Measurements from ENCODE around the gene FRAT1.
"Not testable (repeated sequence)": the region's sequence is repeated elsewhere in the genome, so short reads cannot be mapped to it uniquely, and the experiment has no call there.

The FRAT1 gene

GRCh38 chr10:97318772-97319651 is at the start of gene FRAT1:
Gene FRAT1, plus strand, starts transcription at chr10:97319271. Its CDS starts 183 bp downstream, at chr10:97319454.
- DNase-seq: peak; percentile 29

DNA sequence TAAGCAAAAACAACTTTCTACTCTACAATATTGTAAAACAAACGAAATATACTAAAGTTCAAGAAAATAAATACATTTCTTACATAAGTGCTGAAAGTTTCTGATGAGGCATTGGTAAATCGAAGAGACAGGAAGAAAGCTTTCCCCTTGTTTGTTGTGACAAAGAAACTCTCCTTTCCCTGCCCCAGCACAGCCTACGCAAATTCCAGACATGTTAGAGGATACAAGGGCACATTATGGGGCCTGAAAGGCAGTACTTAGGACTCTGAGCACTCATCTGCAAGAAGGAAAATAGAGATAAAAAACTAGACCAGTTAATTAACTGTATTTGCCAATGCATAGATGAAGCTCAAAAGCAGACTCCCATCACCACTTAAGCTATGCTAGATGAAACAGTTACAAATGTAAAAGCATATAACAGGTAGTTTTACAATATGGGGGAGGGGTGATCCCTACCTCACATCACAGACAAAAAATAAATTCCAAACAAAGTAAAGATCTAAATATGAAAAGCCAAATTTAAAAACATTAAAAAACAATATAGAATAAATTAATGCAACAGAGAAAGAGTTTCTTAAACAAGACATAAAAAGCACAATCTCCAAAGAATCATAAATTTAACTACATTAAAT is 48.4 kb upstream of the FRAT1 start:
- DNase-seq: no peak

- no peak for DNase-seq
Measured at GRCh38 chr10:97273700-97274099, 45.4 kb upstream of the FRAT1 start.

DNA sequence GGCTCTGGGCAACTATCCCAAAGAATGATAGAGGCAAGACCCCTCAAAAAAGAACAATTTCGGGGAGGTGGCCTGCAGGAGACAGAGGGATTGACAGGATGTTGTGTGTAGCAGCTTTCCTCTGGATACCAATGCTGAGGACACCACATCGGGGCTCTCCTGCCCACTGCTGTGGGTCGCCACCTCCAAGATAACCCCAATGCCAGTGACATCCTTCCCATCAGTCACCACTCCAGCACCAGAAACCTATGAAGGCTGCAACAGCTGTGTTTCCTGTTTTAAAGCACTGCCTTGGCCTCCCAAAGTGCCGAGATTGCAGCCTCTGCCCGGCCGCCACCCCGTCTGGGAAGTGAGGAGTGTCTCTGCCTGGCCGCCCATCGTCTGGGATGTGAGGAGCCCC is 44.2 kb upstream of the FRAT1 start:
- no peak for DNase-seq

DNA sequence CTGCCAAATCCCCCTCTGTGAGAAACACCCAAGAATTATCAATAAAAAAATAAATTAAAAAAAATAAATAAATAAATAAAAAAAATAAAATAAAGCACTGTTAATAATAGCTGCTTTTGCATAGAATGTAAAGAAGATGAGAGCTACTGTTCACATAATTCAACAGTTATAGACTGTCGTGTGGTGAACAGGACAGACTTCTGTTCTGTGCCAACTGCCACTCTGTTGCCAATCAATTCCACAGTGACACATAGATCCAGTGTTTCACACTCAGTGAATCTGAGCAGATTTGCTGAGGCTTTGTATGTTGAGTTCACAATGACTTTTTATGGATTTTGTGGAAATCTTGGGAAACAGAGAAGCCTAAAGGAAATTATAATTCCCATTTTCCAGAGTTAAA is 41.5 kb upstream of the FRAT1 start:
- no peak for DNase-seq

DNA sequence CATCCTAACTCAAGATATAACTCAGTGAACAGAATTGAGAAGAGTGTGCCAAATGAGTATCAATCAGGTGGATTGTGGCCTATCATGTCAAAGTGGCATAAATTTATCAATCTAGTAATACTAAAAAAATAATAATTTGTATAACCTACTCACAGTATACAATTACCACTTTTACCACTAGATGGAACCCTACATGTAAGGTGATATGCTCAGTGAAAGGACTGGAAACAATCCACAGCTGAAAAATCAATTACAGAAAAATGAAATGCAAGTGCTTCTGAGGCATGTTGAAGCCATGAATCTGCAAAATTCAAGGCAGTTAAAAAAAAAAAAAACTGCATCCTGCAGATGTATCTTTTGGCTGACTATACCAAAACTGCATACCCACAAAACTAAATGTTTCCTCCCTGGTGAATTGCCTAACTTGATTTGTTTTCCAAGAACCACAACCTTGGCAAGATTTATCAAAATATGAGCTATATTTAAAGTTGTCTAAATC is 40.5 kb upstream of the FRAT1 start:
- DNase-seq: peak; percentile 25

DNA sequence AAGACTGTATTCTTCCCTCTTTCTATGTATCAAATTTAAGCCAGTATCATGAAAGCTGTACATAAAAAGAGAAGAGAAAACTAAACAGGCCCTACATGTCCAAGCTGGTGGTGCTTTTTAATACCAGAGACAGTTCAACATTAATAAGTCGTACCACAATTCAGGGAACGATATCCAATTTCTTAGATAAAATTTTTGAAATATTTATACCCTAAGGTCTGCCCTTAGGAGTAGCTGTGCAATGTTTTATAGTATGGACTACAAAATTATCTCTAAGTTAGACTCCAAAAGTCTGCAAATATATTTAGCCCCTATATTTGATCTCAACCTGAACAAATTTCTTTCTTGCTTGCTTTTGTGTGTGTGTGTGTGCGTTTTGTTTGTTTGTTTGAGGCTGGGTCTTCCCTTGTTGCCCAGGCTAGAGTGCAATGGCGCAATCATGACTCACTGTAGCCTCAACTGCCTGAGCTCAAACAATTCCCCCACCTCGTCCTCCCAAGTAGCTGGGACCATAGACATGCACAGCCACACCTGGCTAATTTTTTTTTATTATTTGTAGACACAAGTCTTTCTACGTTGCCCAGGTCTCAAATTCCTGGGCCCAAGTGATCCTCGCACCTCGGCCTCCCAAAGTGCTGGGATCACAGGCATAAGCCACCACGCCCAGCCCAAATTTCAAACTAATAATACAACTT is 39.8 kb upstream of the FRAT1 start:
- DNase-seq: no peak

- no peak for DNase-seq
Measured at GRCh38 chr10:97280783-97281182, 38.3 kb upstream of the FRAT1 start.

- not testable (repeated sequence) for DNase-seq
Measured at GRCh38 chr10:97290076-97290475, 29.0 kb upstream of the FRAT1 start.

DNA sequence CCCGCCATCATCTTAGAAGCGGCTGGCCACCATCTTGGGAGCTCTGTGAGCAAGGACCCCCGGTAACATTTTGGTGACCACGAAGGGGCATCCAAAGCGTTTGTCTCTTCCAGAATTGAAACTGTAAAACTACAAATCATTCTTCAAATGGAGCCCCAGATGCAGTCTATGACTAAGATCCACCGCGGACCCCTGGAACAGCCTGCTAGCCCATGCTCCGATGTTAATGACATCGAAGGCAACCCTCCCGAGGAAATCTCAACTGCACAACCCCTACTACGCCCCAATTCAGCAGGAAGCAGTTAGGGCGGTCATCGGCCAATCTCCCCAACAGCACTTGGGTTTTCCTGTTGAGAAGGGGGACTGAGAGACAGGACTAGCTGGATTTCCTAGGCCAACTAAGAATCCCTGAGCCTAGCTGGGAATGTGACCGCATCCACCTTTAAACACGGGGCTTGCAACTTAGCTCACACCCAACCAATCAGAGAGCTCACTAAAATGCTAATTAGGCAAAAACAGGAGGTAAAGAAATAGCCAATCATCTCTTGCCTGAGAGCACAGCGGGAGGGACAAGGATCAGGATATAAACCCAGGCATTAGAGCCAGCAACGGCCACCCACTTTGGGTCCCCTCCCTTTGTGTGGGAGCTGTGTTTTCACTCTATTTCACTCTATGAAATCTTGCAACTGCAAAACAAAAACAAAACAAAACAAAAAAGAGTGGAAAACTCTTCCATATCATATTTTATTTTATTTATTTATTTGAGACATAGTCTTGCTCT is 28.3 kb upstream of the FRAT1 start:
- DNase-seq: not testable (repeated sequence)

GRCh38 chr10:97291357-97292096 is 27.5 kb upstream of the FRAT1 start:
- DNase-seq: no peak

GRCh38 chr10:97292097-97292861 is 26.8 kb upstream of the FRAT1 start, which contains the start of gene ARHGAP19:
Gene ARHGAP19, minus strand, starts transcription at chr10:97292637. Its CDS starts 10 bp downstream, at chr10:97292627.
- DNase-seq: peak; percentile 78

GRCh38 chr10:97292862-97293198 is 26.2 kb upstream of the FRAT1 start:
- no peak for DNase-seq

GRCh38 chr10:97297556-97298222 is 21.4 kb upstream of the FRAT1 start:
- DNase-seq: no peak

DNA sequence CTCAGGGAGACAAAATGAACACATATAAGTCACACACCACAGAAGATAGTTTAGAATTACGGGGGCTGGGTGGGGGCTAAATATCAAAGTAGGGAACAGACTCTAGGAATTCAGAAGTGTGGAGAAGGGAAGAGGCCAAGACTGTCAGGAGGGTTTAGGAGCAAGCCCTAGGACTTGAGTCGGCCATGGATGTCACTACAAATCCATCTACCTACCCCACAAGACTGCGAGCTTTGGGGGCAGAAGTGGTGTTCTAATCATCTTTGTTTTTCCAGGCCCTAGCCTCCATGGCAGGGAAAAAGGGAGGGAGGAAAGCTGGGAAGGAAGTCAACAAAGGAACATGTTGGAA is 20.9 kb upstream of the FRAT1 start:
- no peak for DNase-seq

DNA sequence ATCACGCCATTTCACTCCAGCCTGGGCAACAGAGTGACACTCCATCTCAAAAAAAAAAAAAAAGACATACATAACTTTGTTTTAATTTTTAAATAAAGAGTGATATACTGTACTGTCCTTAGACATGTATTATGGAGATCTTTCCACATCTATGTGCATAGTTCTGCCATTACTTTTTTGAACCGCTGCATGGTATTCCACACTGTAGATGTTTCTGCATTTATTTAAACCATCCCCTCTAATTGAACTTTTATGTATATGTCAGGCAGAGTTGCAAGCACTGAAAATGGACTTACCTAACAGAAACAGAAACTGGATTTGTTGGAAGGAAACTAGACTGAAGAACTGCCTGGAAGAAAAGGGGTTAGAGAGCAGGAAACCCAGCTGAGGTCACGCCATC is 18.1 kb upstream of the FRAT1 start:
- no peak for DNase-seq

- DNase-seq: no peak
Measured at GRCh38 chr10:97302088-97302791, 16.8 kb upstream of the FRAT1 start.

DNA sequence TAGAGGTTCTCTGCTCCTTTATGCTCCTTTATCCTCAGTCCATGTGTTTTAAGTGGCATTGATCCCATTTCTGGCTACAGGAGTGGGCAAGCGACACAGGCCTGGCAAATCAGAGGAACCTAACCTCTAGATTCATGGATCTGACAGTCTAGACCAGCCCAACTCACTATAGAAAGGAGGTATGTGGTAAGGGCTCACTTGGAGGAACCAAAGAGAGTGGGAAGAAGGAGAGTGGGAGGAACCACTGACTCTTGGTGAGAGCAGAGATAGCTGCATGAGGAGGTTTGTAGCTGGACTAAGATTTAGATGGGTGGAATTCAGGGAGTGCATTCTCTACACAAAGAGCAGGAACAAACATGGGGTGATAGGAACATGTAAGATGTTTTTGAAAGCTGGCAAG is 11.6 kb upstream of the FRAT1 start:
- no peak for DNase-seq

- DNase-seq: no peak
Measured at GRCh38 chr10:97307866-97308780, 10.9 kb upstream of the FRAT1 start.

Measured in NCI-H2029 treated with DMSO at 0.1 percent for 48 hours (cell line).